Calu3 (cell line): ENCODE data around the gene HNRNPH1. TPM values are rescaled to one million over a fixed set of nuclear protein-coding genes. Genes with fewer than 3 reads are reported as not detected.

Experiments used
- BruUV-seq: library from RNA; stranded (reverse); fragments of 400-500 nt; replicated peaks from 2 replicates; lab custom pipeline; 2021; lab: Mats Ljungman, UMichigan
- CTCF ChIA-PET: fragments of 300-600 bp; sonication (Branson Sonifier 250); formaldehyde crosslinking; loops from one replicate; lab custom pipeline; 2022; ENCODE audit warnings: antibody characterized with exemption; lab: Charles Lee
- DNase-seq: peaks from one replicate; pipeline ENCODE4 v3.0.0; 2022
- H3K27ac Mint-ChIP-seq: one replicate; pipeline ENCODE4 v1.8.0; 2022; ENCODE audit warnings: mixed read lengths; ENCODE audit not compliant: unreplicated experiment
- H3K27me3 Mint-ChIP-seq: one replicate; pipeline ENCODE4 v1.8.0; 2022; ENCODE audit warnings: mixed read lengths; ENCODE audit not compliant: unreplicated experiment
- H3K36me3 Mint-ChIP-seq: one replicate; pipeline ENCODE4 v1.8.0; 2022; ENCODE audit warnings: mild to moderate bottlenecking, moderate library complexity, mixed read lengths; ENCODE audit not compliant: insufficient read depth, unreplicated experiment
- H3K4me1 Mint-ChIP-seq: one replicate; pipeline ENCODE4 v1.8.0; 2022; ENCODE audit warnings: mild to moderate bottlenecking, low read depth, mixed read lengths; ENCODE audit not compliant: unreplicated experiment
- H3K4me3 Mint-ChIP-seq: one replicate; pipeline ENCODE4 v1.8.0; 2022; ENCODE audit warnings: mild to moderate bottlenecking, low read depth, moderate library complexity, mixed read lengths; ENCODE audit not compliant: unreplicated experiment
- H3K9me3 Mint-ChIP-seq: one replicate; pipeline ENCODE4 v1.8.0; 2022; ENCODE audit warnings: low read depth, mixed read lengths; ENCODE audit not compliant: unreplicated experiment
- CTCF ChIP-seq: fragments of 200-600 bp; IDR thresholded peaks from one replicate; pipeline ENCODE4 v1.8.0; 2022; ENCODE audit warnings: antibody characterized with exemption; ENCODE audit not compliant: unreplicated experiment
- intact Hi-C: fragments of 100-400 bp; cut with micrococcal nuclease; formaldehyde crosslinking; loops from one replicate; pipeline ENCODE4 v1.10.0; 2022; ENCODE audit not compliant: unreplicated experiment
- total RNA-seq: library from RNA; stranded (reverse); gene quantifications from 2 replicates; pipeline ENCODE4 v1.2.3, GENCODE V29; 2022

Gene HNRNPH1
- total RNA-seq, 1 experiment from 2014 or later, result 870 TPM

- Mint-ChIP-seq H3K36me3 (peaks cover 100% of the 10 kb centered on the region), H3K27me3 (peaks cover 7% of the 10 kb centered on the region), H3K4me1 (peaks cover 52% of the 10 kb centered on the region), H3K27ac (peak overlapping the region; percentile 93), H3K4me3 (peak overlapping the region; percentile 96), H3K9me3 (no peaks in the 10 kb centered on the region)
- intact Hi-C loops, result no loop called here
- no peak for DNase-seq
- BruUV-seq, result no TSS peak
- TF ChIP-seq CTCF, result no peak
- CTCF ChIA-PET, result no interaction called here
These were observed 4.4 kb downstream of the HNRNPH1 start for GRCh38 chr5:179618923-179619554.

- Mint-ChIP-seq H3K27me3 (peaks cover under 1% of the 10 kb centered on the region), H3K36me3 (peaks cover 100% of the 10 kb centered on the region), H3K4me3 (peak overlapping the region; percentile 3), H3K4me1 (peaks cover 48% of the 10 kb centered on the region), H3K27ac (peak overlapping the region; percentile 7), H3K9me3 (no peaks in the 10 kb centered on the region)
- TF ChIP-seq CTCF, result no peak
- BruUV-seq, result no TSS peak
- CTCF ChIA-PET, result no interaction called here
- intact Hi-C loops, result no loop called here
- no peak for DNase-seq
These were observed 5.5 kb downstream of the HNRNPH1 start for GRCh38 chr5:179617930-179618329.

DNA sequence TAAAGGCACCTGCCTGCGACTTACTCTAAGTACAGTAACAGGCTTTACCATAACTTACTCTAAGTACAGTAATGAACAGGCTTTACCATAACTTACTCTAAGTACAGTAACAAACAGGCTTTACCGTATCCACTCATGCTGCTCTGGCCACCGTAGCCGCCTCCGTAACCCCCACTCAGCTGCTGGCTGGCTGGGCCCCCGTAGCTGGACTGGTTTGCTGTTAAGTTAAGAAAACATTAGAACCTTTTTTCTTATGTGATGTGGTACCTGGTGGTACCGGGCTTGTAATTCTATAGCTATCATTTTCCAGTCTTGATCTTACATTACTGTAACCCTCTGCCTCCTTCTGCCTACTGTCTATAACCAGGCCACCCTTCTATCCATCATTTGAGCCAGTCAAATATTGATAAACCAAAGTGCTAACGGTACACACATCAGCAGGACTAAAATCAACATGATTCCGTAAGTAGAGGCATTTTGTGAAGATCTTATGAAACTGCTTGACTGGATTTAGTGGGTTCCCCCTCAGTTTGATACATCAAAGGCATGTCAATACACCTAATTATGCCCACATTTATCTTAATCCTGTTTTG is 7.4 kb downstream of the HNRNPH1 start:
- no peak for TF ChIP-seq CTCF
- intact Hi-C loops, result no loop called here
- Mint-ChIP-seq H3K4me3 (no peak overlapping the region), H3K36me3 (peaks cover 99% of the 10 kb centered on the region), H3K27me3 (no peaks in the 10 kb centered on the region), H3K27ac (peak overlapping the region; percentile 77), H3K9me3 (no peaks in the 10 kb centered on the region), H3K4me1 (peaks cover 59% of the 10 kb centered on the region)
- BruUV-seq, result no TSS peak
- no peak for DNase-seq
- CTCF ChIA-PET, result no interaction called here

GRCh38 chr5:179615203-179615602 is 8.3 kb downstream of the HNRNPH1 start:
- CTCF ChIA-PET, result no interaction called here
- peaks cover 99% of the 10 kb centered on the region for H3K36me3 Mint-ChIP-seq
- no peak overlapping the region for H3K4me3 Mint-ChIP-seq
- peak overlapping the region; percentile 73 for H3K27ac Mint-ChIP-seq
- BruUV-seq, result no TSS peak
- intact Hi-C loops, result no loop called here
- no peak for DNase-seq
- H3K27me3 Mint-ChIP-seq, result no peaks in the 10 kb centered on the region
- H3K4me1 Mint-ChIP-seq, result peaks cover 53% of the 10 kb centered on the region
- no peak for TF ChIP-seq CTCF
- no peaks in the 10 kb centered on the region for H3K9me3 Mint-ChIP-seq
